Liver (tissue), 9 donors: ENCODE data around the gene SNCA. TPM values are rescaled to one million over a fixed set of nuclear protein-coding genes. Genes with fewer than 3 reads are reported as not detected.

Source experiments
- DNase-seq: peaks from one replicate; pipeline ENCODE4 v3.0.0-alpha.2; 2017; ENCODE audit warnings: low spot score
- H3K27ac ChIP-seq, 2 donors: one replicate each; pipeline ENCODE4 v1.7.0; 2013; ENCODE audit warnings: inconsistent platforms in 2 of 2, low read length in 2 of 2, control low read depth in 1 of 2, low read depth in 1 of 2, mild to moderate bottlenecking in 1 of 2
- H3K27me3 ChIP-seq, 4 donors: one replicate each; pipeline versions ENCODE4 v1.6.1 to v1.7.0; 2013; ENCODE audit warnings: low read length in 3 of 4, inconsistent platforms in 1 of 4, mild to moderate bottlenecking in 1 of 4, moderate library complexity in 1 of 4; ENCODE audit not compliant: control insufficient read depth in 4 of 4, insufficient read depth in 4 of 4
- H3K36me3 ChIP-seq, 4 donors: one replicate each; pipeline versions ENCODE4 v1.6.1 to v1.7.0; 2013; ENCODE audit warnings: low read length in 3 of 4, mild to moderate bottlenecking in 3 of 4, low read depth in 1 of 4, moderate library complexity in 1 of 4; ENCODE audit not compliant: control insufficient read depth in 4 of 4, insufficient read depth in 3 of 4
- H3K4me1 ChIP-seq, 4 donors: one replicate each; pipeline versions ENCODE4 v1.6.1 to v1.7.0; 2013; ENCODE audit warnings: low read length in 3 of 4, mild to moderate bottlenecking in 3 of 4, moderate library complexity in 1 of 4; ENCODE audit not compliant: control insufficient read depth in 4 of 4, insufficient read depth in 4 of 4
- H3K4me3 ChIP-seq, 3 donors: one replicate each; pipeline versions ENCODE4 v1.6.1 to v1.7.0; 2013; ENCODE audit warnings: low read length in 3 of 3, control low read depth in 1 of 3, low read depth in 1 of 3, mild to moderate bottlenecking in 1 of 3
- H3K9ac ChIP-seq, 2 donors: one replicate each; pipeline ENCODE4 v1.7.0; 2013; ENCODE audit warnings: low read length in 2 of 2, mild to moderate bottlenecking in 2 of 2, moderate library complexity in 2 of 2, control low read depth in 1 of 2, low read depth in 1 of 2
- H3K9me3 ChIP-seq, 4 donors: one replicate each; pipeline versions ENCODE4 v1.6.1 to v1.7.0; 2013; ENCODE audit warnings: low read length in 3 of 4; ENCODE audit not compliant: control insufficient read depth in 4 of 4
- CTCF ChIP-seq: fragments of 150-350 bp; IDR thresholded peaks from 2 replicates; pipeline ENCODE4 v1.5.1; 2017; ENCODE audit warnings: improper control_type of control experiment, low read depth, low read length; ENCODE audit not compliant: missing input control
- EGR1 ChIP-seq, 2 donors: IDR thresholded peaks; 2 replicates each; pipeline ENCODE4 v1.6.1; 2016 to 2018; ENCODE audit warnings: antibody characterized with exemption in 2 of 2, low read depth in 2 of 2
- FOXA1 ChIP-seq: IDR thresholded peaks from 2 replicates; pipeline ENCODE4 v1.6.1; 2016; ENCODE audit warnings: antibody characterized with exemption
- FOXA2 ChIP-seq: IDR thresholded peaks from 2 replicates; pipeline ENCODE4 v1.6.1; 2016; ENCODE audit warnings: antibody characterized with exemption
- GABPA ChIP-seq, 2 donors: IDR thresholded peaks in 1 of 2; conservative IDR thresholded peaks in 1 of 2; 2 replicates each; pipeline ENCODE4 v1.6.1; 2016; ENCODE audit warnings: antibody characterized with exemption in 2 of 2, mild to moderate bottlenecking in 1 of 2, moderate library complexity in 1 of 2
- HNF4A ChIP-seq, 2 donors: conservative IDR thresholded peaks; 2 replicates each; pipeline ENCODE4 v1.6.1; 2016; ENCODE audit warnings: antibody characterized with exemption in 2 of 2, mild to moderate bottlenecking in 2 of 2
- HNF4G ChIP-seq: IDR thresholded peaks from 2 replicates; pipeline ENCODE4 v1.6.1; 2016; ENCODE audit warnings: antibody characterized with exemption
- JUND ChIP-seq, 2 donors: IDR thresholded peaks; 2 replicates each; pipeline ENCODE4 v1.6.1; 2016; ENCODE audit warnings: antibody characterized with exemption in 2 of 2
- NR2F2 ChIP-seq: IDR thresholded peaks from 2 replicates; pipeline ENCODE4 v1.6.1; 2016; ENCODE audit warnings: antibody characterized with exemption
- RAD21 ChIP-seq, 2 donors: IDR thresholded peaks; 2 replicates each; pipeline ENCODE4 v1.6.1; 2016; ENCODE audit warnings: antibody characterized with exemption in 2 of 2, mild to moderate bottlenecking in 2 of 2
- RXRA ChIP-seq, 2 donors: IDR thresholded peaks; 2 replicates each; pipeline ENCODE4 v1.6.1; 2017 to 2018; ENCODE audit warnings: antibody characterized with exemption in 2 of 2, mild to moderate bottlenecking in 1 of 2
- SP1 ChIP-seq: IDR thresholded peaks from 2 replicates; pipeline ENCODE4 v1.6.1; 2018; ENCODE audit warnings: antibody characterized with exemption, mild to moderate bottlenecking
- TAF1 ChIP-seq: conservative IDR thresholded peaks from 2 replicates; pipeline ENCODE4 v1.6.1; 2016; ENCODE audit warnings: antibody characterized with exemption, mild to moderate bottlenecking
- YY1 ChIP-seq: IDR thresholded peaks from 2 replicates; pipeline ENCODE4 v1.6.1; 2016; ENCODE audit warnings: antibody characterized with exemption, mild to moderate bottlenecking
- WGBS: extraction: QIAGEN DNeasy Blood & Tissue Kit; methylation state at CpG from one replicate; pipeline ENCODE4 v1.1.7; 2013; 5-methylcytosine and 5-hydroxymethylcytosine counted together
- polyA plus RNA-seq, 2 donors: library from polyadenylated mRNA; stranded (reverse) in 1 of 2; unstranded in 1 of 2; fragments of 200-250 nt in 1 of 2; fragments of >200 nt in 1 of 2; fragmentation: Nextera tagmentation in 1 of 2; extraction: Ambion mirVana in 1 of 2; gene quantifications; one replicate each; pipeline versions ENCODE4 v1.2.1 to v1.2.3, GENCODE V29; 2013 to 2015
- total RNA-seq, 2 donors: library from RNA; depleted of rRNA; stranded (reverse); fragments of >200 nt; gene quantifications; one replicate each; pipeline ENCODE4 v1.2.3, GENCODE V29; 2014
- TF ChIP-seq, protein P1 (sequence below): IDR thresholded peaks from 2 replicates; pipeline ENCODE4 v1.6.1; 2016; ENCODE audit warnings: antibody characterized with exemption
- TF ChIP-seq, protein P2 (sequence below): IDR thresholded peaks from 2 replicates; pipeline ENCODE4 v1.6.1; 2016; ENCODE audit warnings: antibody characterized with exemption, mild to moderate bottlenecking
- TF ChIP-seq, protein P3 (sequence below): IDR thresholded peaks from 2 replicates; pipeline ENCODE4 v1.6.1; 2016; ENCODE audit warnings: antibody characterized with exemption
- TF ChIP-seq, protein P4 (sequence below): IDR thresholded peaks from 2 replicates; pipeline ENCODE4 v1.6.1; 2016; ENCODE audit warnings: antibody characterized with exemption
- donor health status: healthy.
- donor health status: healthy.
- donor health status: healthy.
- donor health status: healthy.
- donor health status: healthy.

SNCA gene
- total and polyA plus RNA-seq, 4 donors = 0.44 to 292 (median 0.70) TPM

GRCh38 chr4:89788206-89789072 lies 48.5 kb downstream of the SNCA start:
- Histone ChIP-seq H3K4me3 (no peak overlapping the region), H3K9ac (no peak overlapping the region)

More at GRCh38 chr4:89788206-89789072, 48.5 kb downstream of the SNCA start:
- DNase-seq = no peak
- Histone ChIP-seq H3K27me3 (peaks cover 0 to 1% (median 0%) of the 10 kb centered on the region in 4 donors), H3K9me3 (no peaks in the 10 kb centered on the region), H3K27ac (no peak overlapping the region), H3K4me1 (no peaks in the 10 kb centered on the region), H3K36me3 (no peaks in the 10 kb centered on the region)
- 57% methylated on average over 2 of the region's 2 CpGs for WGBS
- no peak for TF ChIP-seq EGR1 (IDR thresholded peaks at IDR 0.05; ENCODE audit: low read depth in 2 of 2)
- TF ChIP-seq FOXA1 = no peak
- TF ChIP-seq TAF1 = no peak
- no peak for TF ChIP-seq RXRA (IDR thresholded peaks at IDR 0.05)
- no peak for TF ChIP-seq FOXA2
- no peak for TF ChIP-seq JUND (IDR thresholded peaks at IDR 0.05)
- no peak for TF ChIP-seq NR2F2
- no peak for TF ChIP-seq HNF4A (conservative IDR thresholded peaks at IDR 0.05)
- TF ChIP-seq RAD21 (IDR thresholded peaks at IDR 0.05) = no peak
- TF ChIP-seq, protein P1, sequence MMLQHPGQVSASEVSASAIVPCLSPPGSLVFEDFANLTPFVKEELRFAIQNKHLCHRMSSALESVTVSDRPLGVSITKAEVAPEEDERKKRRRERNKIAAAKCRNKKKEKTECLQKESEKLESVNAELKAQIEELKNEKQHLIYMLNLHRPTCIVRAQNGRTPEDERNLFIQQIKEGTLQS = no peak
- no peak for TF ChIP-seq YY1
- no peak for TF ChIP-seq GABPA (IDR thresholded peaks at IDR 0.05 in 1 of 2, conservative IDR thresholded peaks at IDR 0.05 in 1 of 2)
- no peak for TF ChIP-seq SP1
- TF ChIP-seq CTCF = no peak
- no peak for TF ChIP-seq HNF4G
- TF ChIP-seq, protein P2, sequence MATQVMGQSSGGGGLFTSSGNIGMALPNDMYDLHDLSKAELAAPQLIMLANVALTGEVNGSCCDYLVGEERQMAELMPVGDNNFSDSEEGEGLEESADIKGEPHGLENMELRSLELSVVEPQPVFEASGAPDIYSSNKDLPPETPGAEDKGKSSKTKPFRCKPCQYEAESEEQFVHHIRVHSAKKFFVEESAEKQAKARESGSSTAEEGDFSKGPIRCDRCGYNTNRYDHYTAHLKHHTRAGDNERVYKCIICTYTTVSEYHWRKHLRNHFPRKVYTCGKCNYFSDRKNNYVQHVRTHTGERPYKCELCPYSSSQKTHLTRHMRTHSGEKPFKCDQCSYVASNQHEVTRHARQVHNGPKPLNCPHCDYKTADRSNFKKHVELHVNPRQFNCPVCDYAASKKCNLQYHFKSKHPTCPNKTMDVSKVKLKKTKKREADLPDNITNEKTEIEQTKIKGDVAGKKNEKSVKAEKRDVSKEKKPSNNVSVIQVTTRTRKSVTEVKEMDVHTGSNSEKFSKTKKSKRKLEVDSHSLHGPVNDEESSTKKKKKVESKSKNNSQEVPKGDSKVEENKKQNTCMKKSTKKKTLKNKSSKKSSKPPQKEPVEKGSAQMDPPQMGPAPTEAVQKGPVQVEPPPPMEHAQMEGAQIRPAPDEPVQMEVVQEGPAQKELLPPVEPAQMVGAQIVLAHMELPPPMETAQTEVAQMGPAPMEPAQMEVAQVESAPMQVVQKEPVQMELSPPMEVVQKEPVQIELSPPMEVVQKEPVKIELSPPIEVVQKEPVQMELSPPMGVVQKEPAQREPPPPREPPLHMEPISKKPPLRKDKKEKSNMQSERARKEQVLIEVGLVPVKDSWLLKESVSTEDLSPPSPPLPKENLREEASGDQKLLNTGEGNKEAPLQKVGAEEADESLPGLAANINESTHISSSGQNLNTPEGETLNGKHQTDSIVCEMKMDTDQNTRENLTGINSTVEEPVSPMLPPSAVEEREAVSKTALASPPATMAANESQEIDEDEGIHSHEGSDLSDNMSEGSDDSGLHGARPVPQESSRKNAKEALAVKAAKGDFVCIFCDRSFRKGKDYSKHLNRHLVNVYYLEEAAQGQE = no peak
- TF ChIP-seq, protein P3, sequence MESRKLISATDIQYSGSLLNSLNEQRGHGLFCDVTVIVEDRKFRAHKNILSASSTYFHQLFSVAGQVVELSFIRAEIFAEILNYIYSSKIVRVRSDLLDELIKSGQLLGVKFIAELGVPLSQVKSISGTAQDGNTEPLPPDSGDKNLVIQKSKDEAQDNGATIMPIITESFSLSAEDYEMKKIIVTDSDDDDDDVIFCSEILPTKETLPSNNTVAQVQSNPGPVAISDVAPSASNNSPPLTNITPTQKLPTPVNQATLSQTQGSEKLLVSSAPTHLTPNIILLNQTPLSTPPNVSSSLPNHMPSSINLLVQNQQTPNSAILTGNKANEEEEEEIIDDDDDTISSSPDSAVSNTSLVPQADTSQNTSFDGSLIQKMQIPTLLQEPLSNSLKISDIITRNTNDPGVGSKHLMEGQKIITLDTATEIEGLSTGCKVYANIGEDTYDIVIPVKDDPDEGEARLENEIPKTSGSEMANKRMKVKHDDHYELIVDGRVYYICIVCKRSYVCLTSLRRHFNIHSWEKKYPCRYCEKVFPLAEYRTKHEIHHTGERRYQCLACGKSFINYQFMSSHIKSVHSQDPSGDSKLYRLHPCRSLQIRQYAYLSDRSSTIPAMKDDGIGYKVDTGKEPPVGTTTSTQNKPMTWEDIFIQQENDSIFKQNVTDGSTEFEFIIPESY = no peak
- TF ChIP-seq, protein P4, sequence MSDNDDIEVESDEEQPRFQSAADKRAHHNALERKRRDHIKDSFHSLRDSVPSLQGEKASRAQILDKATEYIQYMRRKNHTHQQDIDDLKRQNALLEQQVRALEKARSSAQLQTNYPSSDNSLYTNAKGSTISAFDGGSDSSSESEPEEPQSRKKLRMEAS = no peak
